ENCODE measurements around the gene VWDE.

The VWDE gene

DNA sequence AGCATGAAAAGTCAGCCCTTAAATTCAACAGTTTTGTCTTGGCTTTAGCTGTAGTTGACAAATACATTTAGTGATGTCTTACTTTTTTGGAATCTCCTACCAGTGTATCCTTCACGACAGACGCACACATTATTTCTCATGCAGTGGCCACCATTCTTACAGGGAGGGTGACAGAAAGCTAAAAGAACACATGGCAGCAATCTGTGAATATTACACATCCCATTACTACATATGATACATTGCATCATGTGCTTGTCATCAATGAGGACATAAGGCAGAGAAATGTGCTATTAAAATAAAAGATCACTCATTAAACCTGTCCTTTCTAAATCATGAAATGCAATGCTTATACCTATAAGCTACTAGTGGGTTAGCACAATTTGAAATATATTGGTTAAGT, 66.6 kb downstream of the VWDE start:
- TF ChIP-seq, protein P1, sequence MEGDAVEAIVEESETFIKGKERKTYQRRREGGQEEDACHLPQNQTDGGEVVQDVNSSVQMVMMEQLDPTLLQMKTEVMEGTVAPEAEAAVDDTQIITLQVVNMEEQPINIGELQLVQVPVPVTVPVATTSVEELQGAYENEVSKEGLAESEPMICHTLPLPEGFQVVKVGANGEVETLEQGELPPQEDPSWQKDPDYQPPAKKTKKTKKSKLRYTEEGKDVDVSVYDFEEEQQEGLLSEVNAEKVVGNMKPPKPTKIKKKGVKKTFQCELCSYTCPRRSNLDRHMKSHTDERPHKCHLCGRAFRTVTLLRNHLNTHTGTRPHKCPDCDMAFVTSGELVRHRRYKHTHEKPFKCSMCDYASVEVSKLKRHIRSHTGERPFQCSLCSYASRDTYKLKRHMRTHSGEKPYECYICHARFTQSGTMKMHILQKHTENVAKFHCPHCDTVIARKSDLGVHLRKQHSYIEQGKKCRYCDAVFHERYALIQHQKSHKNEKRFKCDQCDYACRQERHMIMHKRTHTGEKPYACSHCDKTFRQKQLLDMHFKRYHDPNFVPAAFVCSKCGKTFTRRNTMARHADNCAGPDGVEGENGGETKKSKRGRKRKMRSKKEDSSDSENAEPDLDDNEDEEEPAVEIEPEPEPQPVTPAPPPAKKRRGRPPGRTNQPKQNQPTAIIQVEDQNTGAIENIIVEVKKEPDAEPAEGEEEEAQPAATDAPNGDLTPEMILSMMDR (IDR thresholded peaks at IDR 0.05; ENCODE audit: insufficient read depth, low read length, poor library complexity, severe bottlenecking) = no peak
- no peaks in the 10 kb centered on the region for H3K36me3 ChIP-seq (ENCODE audit: control insufficient read depth, insufficient read depth, low read length)
- DNase-seq (ENCODE audit: extremely low read depth, insufficient read length) = no peak

DNA sequence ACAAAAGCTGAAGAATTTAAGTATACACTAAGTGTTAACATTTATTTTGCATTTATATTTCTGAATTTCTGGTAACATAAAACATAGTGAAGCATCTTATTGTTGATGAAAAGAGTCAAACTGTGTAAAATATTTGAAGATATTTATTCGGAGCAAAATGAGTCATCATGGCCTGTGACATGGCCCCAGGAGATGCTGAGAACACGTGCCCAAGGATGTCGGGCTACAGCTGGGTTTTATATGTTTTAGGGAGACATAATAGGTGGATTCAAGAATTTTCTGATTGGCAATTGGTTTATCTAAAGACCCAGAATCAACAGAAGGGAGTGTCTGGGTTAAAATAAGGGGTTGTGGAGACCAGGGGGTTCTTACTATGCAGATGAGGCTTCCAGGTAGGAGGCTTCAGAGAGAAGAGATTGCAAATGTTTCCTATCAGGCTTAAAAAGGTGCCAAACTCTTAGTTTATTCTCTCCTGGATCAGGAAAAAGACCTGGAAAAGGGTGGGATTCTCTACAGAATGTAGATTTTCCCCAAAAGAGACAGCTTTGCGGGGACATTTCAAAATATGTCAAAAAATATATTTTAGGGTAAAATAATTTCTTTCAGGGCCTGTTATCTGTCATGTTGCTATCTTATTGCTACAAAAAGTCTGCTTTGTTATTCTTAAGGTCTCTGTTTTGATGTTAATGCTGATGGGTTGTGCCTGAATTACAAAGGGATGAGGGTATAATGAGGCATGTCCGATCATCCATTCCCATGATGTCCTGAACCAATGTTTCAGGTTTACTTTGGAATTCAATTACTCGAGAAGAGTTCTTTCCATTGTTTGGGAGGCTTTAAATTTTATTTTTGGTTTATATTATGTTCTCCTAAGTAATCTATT, 74.5 kb downstream of the VWDE start:
- Histone ChIP-seq H3K27me3 (replicated peaks; ENCODE audit: control insufficient read depth, insufficient read depth, low read length) (no peaks in the 10 kb centered on the region), H3K36me3 (ENCODE audit: control insufficient read depth, insufficient read depth, low read length) (no peaks in the 10 kb centered on the region), H3K4me3 (replicated peaks; ENCODE audit: low read depth, low read length) (no peak overlapping the region)
- no peak for DNase-seq (ENCODE audit: extremely low read depth, insufficient read length)
- TF ChIP-seq, protein P1 (IDR thresholded peaks at IDR 0.05; ENCODE audit: insufficient read depth, low read length, poor library complexity, severe bottlenecking) = no peak

More for the DNA sequence above, 66.6 kb downstream of the VWDE start:
- H3K27me3 ChIP-seq (replicated peaks; ENCODE audit: control insufficient read depth, insufficient read depth, low read length) = no peaks in the 10 kb centered on the region
- H3K4me3 ChIP-seq (replicated peaks; ENCODE audit: low read depth, low read length) = no peak overlapping the region

DNA sequence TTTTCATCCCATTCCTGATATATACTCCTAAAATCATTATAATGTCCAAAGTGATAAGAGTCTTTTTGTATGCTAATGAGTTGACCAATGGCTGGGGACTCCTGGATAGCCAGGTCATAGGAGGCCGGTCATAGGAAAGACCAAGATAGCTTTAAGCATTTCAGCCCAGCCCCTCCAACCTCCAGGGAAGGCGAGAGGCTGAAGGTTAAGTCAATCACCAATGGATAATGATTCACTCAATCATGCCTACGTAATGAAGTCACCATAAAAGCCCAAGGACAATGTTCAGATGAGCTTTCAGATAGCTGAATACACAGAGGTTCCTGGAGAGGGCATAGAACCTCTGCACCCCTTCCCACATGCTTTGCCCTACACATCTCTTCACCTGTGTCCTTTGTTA, 75.7 kb downstream of the VWDE start:
- DNase-seq (ENCODE audit: extremely low read depth, insufficient read length) = no peak
- H3K36me3 ChIP-seq (ENCODE audit: control insufficient read depth, insufficient read depth, low read length) = no peaks in the 10 kb centered on the region
- TF ChIP-seq, protein P1 (IDR thresholded peaks at IDR 0.05; ENCODE audit: insufficient read depth, low read length, poor library complexity, severe bottlenecking) = no peak

DNA sequence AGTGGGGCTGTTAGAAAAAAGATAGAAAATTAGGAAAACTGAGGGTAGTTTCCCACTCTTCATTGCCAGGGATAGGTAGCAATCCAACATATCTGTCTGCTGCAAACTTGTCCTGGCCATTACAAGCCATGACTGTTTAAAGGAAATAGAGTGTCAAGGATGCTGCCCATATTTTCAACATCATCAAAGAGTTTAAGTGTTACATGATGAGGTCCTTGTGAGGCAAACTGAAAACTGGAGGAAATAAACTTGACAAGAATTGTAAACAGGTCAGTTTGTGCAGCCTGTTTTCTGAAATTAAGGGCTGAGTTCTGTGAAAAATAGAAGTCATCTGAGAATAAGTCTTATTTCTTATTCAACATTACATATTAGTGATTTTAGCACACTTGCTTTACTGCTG, 78.0 kb downstream of the VWDE start:
- Histone ChIP-seq H3K27me3 (replicated peaks; ENCODE audit: control insufficient read depth, insufficient read depth, low read length) (no peaks in the 10 kb centered on the region), H3K36me3 (ENCODE audit: control insufficient read depth, insufficient read depth, low read length) (no peaks in the 10 kb centered on the region), H3K4me3 (replicated peaks; ENCODE audit: low read depth, low read length) (no peak overlapping the region)
- DNase-seq (ENCODE audit: extremely low read depth, insufficient read length) = no peak
- TF ChIP-seq, protein P1 (IDR thresholded peaks at IDR 0.05; ENCODE audit: insufficient read depth, low read length, poor library complexity, severe bottlenecking) = no peak

More for the DNA sequence above, 75.7 kb downstream of the VWDE start:
- Histone ChIP-seq H3K27me3 (replicated peaks; ENCODE audit: control insufficient read depth, insufficient read depth, low read length) (no peaks in the 10 kb centered on the region), H3K4me3 (replicated peaks; ENCODE audit: low read depth, low read length) (no peak overlapping the region)

DNA sequence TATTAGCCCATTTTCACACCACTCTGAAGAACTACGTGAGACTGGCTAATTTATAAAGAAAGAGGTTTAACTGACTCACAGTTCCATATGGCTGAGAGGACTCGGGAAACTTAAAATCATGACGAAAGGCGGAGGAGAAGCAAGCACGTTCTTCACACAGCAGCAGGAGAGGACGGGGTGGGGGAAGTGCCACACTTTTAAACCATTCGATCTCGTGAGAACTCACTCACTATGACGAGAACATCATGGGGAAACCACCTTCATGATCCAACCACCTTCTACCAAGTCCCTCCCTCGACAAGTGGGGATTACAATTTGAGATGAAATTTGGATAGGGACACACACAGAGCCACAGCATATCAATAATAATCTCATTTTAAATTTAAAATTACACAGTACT, 80.2 kb downstream of the VWDE start:
- no peak for DNase-seq (ENCODE audit: extremely low read depth, insufficient read length)
- TF ChIP-seq, protein P1 (IDR thresholded peaks at IDR 0.05; ENCODE audit: insufficient read depth, low read length, poor library complexity, severe bottlenecking) = no peak
- no peaks in the 10 kb centered on the region for H3K27me3 ChIP-seq (replicated peaks; ENCODE audit: control insufficient read depth, insufficient read depth, low read length)
- no peak overlapping the region for H3K4me3 ChIP-seq (replicated peaks; ENCODE audit: low read depth, low read length)
- no peaks in the 10 kb centered on the region for H3K36me3 ChIP-seq (ENCODE audit: control insufficient read depth, insufficient read depth, low read length)
